BJ (cell line): ENCODE results near the gene GTF3A. TPM values are rescaled to one million over a fixed set of nuclear protein-coding genes. Genes with fewer than 3 reads are reported as not detected.

Experiments
- CTCF ChIA-PET: fragments of 350-600 bp; formaldehyde crosslinking; extraction: SDS; loops from one replicate; lab custom pipeline; 2021; ENCODE audit warnings: antibody characterized with exemption, inconsistent platforms; lab: Yijun Ruan, JAX
- POLR2A ChIA-PET: fragments of 300-600 bp; sonication (Branson Sonifier 250); formaldehyde crosslinking; extraction: SDS; loops from one replicate; lab custom pipeline; 2021; ENCODE audit warnings: antibody characterized with exemption; lab: Charles Lee
- DNase-seq: peaks from one replicate; pipeline ENCODE4 v3.0.0-alpha.2; 2011; ENCODE audit warnings: low read depth
- H3K27me3 ChIP-seq: 2 replicates; pipeline ENCODE4 v1.6.0; 2011; ENCODE audit warnings: low read length; ENCODE audit not compliant: control insufficient read depth, insufficient read depth
- H3K36me3 ChIP-seq: 2 replicates; pipeline ENCODE4 v1.5.1; 2011; ENCODE audit warnings: low read length; ENCODE audit not compliant: control insufficient read depth, insufficient read depth
- H3K4me3 ChIP-seq: 2 replicates; pipeline ENCODE4 v1.5.1; 2011; ENCODE audit warnings: low read depth, mild to moderate bottlenecking, control low read depth, low read length
- CTCF ChIP-seq: IDR thresholded peaks from 2 replicates; pipeline ENCODE4 v1.5.1; 2011; ENCODE audit warnings: low read depth, mild to moderate bottlenecking, control low read depth, inconsistent platforms, low read length, moderate library complexity; ENCODE audit not compliant: insufficient read depth
- polyA plus RNA-seq: library from polyadenylated mRNA; depleted of rRNA; stranded (reverse); fragments of >200 nt; gene quantifications from 2 replicates; pipeline ENCODE4 v1.2.3, GENCODE V29; 2011

Gene GTF3A
- polyA plus RNA-seq, 1 experiment = 42.7 TPM

DNA sequence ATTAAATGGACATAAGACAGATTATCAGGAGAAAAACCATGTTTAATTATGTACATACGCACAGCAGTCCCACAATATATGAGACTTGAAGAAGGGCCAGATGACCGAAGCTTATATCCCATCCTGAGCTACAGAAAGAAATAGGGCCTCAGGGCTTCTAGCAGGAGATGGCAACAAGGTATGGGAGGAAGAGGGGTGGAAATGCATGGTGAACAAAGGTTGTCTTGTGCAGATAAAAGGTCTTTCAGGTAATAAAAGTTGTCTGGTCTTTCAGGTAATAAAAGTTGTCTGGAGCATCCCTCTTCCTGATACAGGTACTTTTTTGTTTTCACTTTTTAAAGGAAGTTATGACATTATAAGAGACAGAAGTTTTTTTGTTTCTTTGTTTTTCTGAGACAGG, 15.4 kb upstream of the GTF3A start:
- no peaks in the 10 kb centered on the region for H3K36me3 ChIP-seq
- TF ChIP-seq CTCF = no peak
- no peak for DNase-seq
- peaks cover 14% of the 10 kb centered on the region for H3K27me3 ChIP-seq
- POLR2A ChIA-PET = no interaction called here
- H3K4me3 ChIP-seq = no peak overlapping the region
- CTCF ChIA-PET = interaction anchor here (1.0 to 1.8 kb wide), 4 partner anchors 17 to 417 kb away, joined by 3 to 5 read pairs (median 4); no protein-coding TSS in a partner anchor

DNA sequence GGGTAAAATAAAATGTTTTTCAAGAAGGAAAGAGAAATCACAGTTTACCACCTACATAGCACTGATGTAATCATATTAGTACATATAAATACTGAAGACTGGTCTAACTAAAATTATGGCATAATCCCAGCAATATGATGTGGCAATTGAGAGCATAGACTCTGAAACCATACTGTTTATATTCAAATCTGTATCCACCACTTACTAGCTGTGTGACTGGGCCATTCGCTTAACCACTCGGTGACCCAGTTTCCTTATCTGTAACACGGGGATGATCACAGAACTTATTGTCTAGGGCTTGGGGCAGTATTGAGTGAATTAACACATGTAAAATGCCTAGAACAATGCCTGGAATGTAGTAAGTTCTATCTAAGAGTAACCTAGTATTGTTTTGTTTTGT, 13.1 kb upstream of the GTF3A start:
- CTCF ChIA-PET = interaction anchor here (0.6 to 1.0 kb wide), 2 partner anchors 14 to 20 kb away, joined by 3 read pairs; no protein-coding TSS in a partner anchor
- no peak for DNase-seq
- no peak overlapping the region for H3K4me3 ChIP-seq
- POLR2A ChIA-PET = no interaction called here
- peaks cover 26% of the 10 kb centered on the region for H3K27me3 ChIP-seq
- TF ChIP-seq CTCF = no peak
- H3K36me3 ChIP-seq = no peaks in the 10 kb centered on the region

- H3K36me3 ChIP-seq = no peaks in the 10 kb centered on the region
- ChIA-PET CTCF (interaction anchor here (1.0 to 1.2 kb wide), 2 partner anchors 25 to 35 kb away, joined by 3 read pairs; no protein-coding TSS in a partner anchor), POLR2A (no interaction called here)
- peaks cover 19% of the 10 kb centered on the region for H3K27me3 ChIP-seq
- TF ChIP-seq CTCF = no peak
- H3K4me3 ChIP-seq = no peak overlapping the region
- no peak for DNase-seq
Observed at GRCh38 chr13:27415116-27415515, 9.3 kb upstream of the GTF3A start.

- Histone ChIP-seq H3K4me3 (no peak overlapping the region), H3K36me3 (no peaks in the 10 kb centered on the region), H3K27me3 (peaks cover 14% of the 10 kb centered on the region)
- ChIA-PET POLR2A (no interaction called here), CTCF (no interaction called here)
- DNase-seq = no peak
- no peak for TF ChIP-seq CTCF
Observed at GRCh38 chr13:27419328-27419727, 5.1 kb upstream of the GTF3A start.

GRCh38 chr13:27421101-27421871, 3.1 kb upstream of the GTF3A start:
- no peak overlapping the region for H3K4me3 ChIP-seq
- no peak for DNase-seq
- ChIA-PET POLR2A (no interaction called here), CTCF (no interaction called here)
- peaks cover 3% of the 10 kb centered on the region for H3K27me3 ChIP-seq
- no peaks in the 10 kb centered on the region for H3K36me3 ChIP-seq
- TF ChIP-seq CTCF = no peak
